GM12878 (cell line): ENCODE measurements around the gene WNK2. TPM values are rescaled to one million over a fixed set of nuclear protein-coding genes. Genes with fewer than 3 reads are reported as not detected.

Experiments
- ATAC-seq: fragments of 200-7000 bp; cut with Tn5 transposase; 3 replicates; pipeline ENCODE4 v1.9.1; 2020; ENCODE audit warnings: mild to moderate bottlenecking, moderate library complexity
- BruUV-seq: library from RNA; stranded (reverse); fragments of 400-500 nt; replicated peaks from 2 replicates; lab custom pipeline; 2021; lab: Mats Ljungman, UMichigan
- CTCF ChIA-PET: fragments of 300-600 bp; sonication (Branson Sonifier 250); formaldehyde crosslinking; extraction: SDS; loops from one replicate; lab custom pipeline; 2021; ENCODE audit warnings: inconsistent platforms; lab: Yijun Ruan, JAX
- POLR2A ChIA-PET: fragments of 350-600 bp; formaldehyde crosslinking; extraction: SDS; loops from one replicate; lab custom pipeline; 2021; ENCODE audit warnings: inconsistent platforms; lab: Charles Lee
- RAD21 ChIA-PET: fragments of 300-600 bp; sonication (Branson Sonifier 250); formaldehyde crosslinking; loops from one replicate; lab custom pipeline; 2023; ENCODE audit warnings: antibody characterized with exemption; ENCODE audit not compliant: unreplicated experiment; lab: Charles Lee
- SMC1A ChIA-PET: fragments of 300-600 bp; sonication (Branson Sonifier 250); formaldehyde crosslinking; loops from one replicate; lab custom pipeline; 2023; ENCODE audit not compliant: unreplicated experiment, uncharacterized antibody; lab: Charles Lee
- DNase-seq: peaks from one replicate; pipeline ENCODE4 v3.0.0-alpha.2; 2011; ENCODE audit warnings: low read depth, low spot score
- FAIRE-seq: peaks from 3 replicates; lab custom pipeline; 2011; peaks lifted over from hg19 to GRCh38; lab: Jason Lieb, UNC
- H2AFZ ChIP-seq: 2 replicates; pipeline ENCODE4 v1.6.0; 2011; ENCODE audit warnings: low read depth, low read length, control low read depth; ENCODE audit not compliant: control insufficient read depth
- H3K27ac ChIP-seq: 2 replicates; pipeline ENCODE4 v1.5.1; 2011; ENCODE audit warnings: control low read depth; ENCODE audit not compliant: control insufficient read depth, insufficient read depth
- H3K27me3 ChIP-seq, 2 experiments: replicated peaks in 1 of 2; 2 replicates each; pipeline versions ENCODE4 v1.6.0 to v1.6.1; 2011; ENCODE audit warnings: low read length in 1 of 2; ENCODE audit not compliant: control insufficient read depth in 2 of 2, insufficient read depth in 2 of 2
- H3K36me3 ChIP-seq, 2 experiments: 2 replicates each; pipeline ENCODE4 v1.5.1; 2011; ENCODE audit warnings: low read length in 1 of 2; ENCODE audit not compliant: control insufficient read depth in 2 of 2, insufficient read depth in 2 of 2
- H3K4me1 ChIP-seq: 2 replicates; pipeline ENCODE4 v1.6.1; 2011; ENCODE audit warnings: mild to moderate bottlenecking, low read length, moderate library complexity, mixed read lengths; ENCODE audit not compliant: control insufficient read depth, insufficient read depth
- H3K4me2 ChIP-seq: 2 replicates; pipeline ENCODE4 v1.6.0; 2011; ENCODE audit warnings: control low read depth; ENCODE audit not compliant: control insufficient read depth, insufficient read depth
- H3K4me3 ChIP-seq: fragments of 200-600 bp; sonication (generic); 2 replicates; pipeline ENCODE4 v1.5.1; 2016
- H3K79me2 ChIP-seq: 2 replicates; pipeline ENCODE4 v1.6.0; 2011; ENCODE audit warnings: low read length; ENCODE audit not compliant: control insufficient read depth, insufficient read depth
- H3K9ac ChIP-seq: 2 replicates; pipeline ENCODE4 v1.8.0; 2011; ENCODE audit warnings: low read length, control low read depth, mixed read lengths; ENCODE audit not compliant: control insufficient read depth, insufficient read depth
- H3K9me3 ChIP-seq: replicated peaks from 3 replicates; pipeline ENCODE4 v1.5.1; 2011; ENCODE audit warnings: mild to moderate bottlenecking, low read length; ENCODE audit not compliant: control insufficient read depth, insufficient read depth
- H4K20me1 ChIP-seq: 2 replicates; pipeline ENCODE4 v1.6.0; 2011; ENCODE audit not compliant: control insufficient read depth, insufficient read depth
- CBFB ChIP-seq: IDR thresholded peaks from 2 replicates; pipeline ENCODE4 v1.6.1; 2016; ENCODE audit warnings: antibody characterized with exemption, low read depth
- CBX3 ChIP-seq: fragments of 200-600 bp; sonication (generic); IDR thresholded peaks from 2 replicates; pipeline ENCODE4 v1.6.1; 2016; ENCODE audit warnings: low read depth, borderline replicate concordance
- FOXM1 ChIP-seq: IDR thresholded peaks from 2 replicates; pipeline ENCODE4 v1.6.1; 2012; ENCODE audit warnings: low read depth, mild to moderate bottlenecking, inconsistent platforms, low read length, moderate library complexity
- GABPA ChIP-seq: IDR thresholded peaks from 2 replicates; pipeline ENCODE4 v1.6.1; 2014; ENCODE audit warnings: antibody characterized with exemption, low read depth, mild to moderate bottlenecking, inconsistent platforms
- HCFC1 ChIP-seq: fragments of 150-350 bp; IDR thresholded peaks from 2 replicates; pipeline ENCODE4 v1.6.1; 2014; ENCODE audit warnings: low read length
- MTA3 ChIP-seq: IDR thresholded peaks from 2 replicates; pipeline ENCODE4 v1.6.1; 2012; ENCODE audit warnings: low read length, inconsistent platforms, borderline replicate concordance
- NR2F1 ChIP-seq: fragments of 450-650 bp; conservative IDR thresholded peaks from 2 replicates; pipeline ENCODE4 v1.6.1; 2017; ENCODE audit warnings: mild to moderate bottlenecking
- SPI1 ChIP-seq: IDR thresholded peaks from 2 replicates; pipeline ENCODE4 v1.6.1; 2011; ENCODE audit warnings: low read depth, mild to moderate bottlenecking, low read length, moderate library complexity, borderline replicate concordance; ENCODE audit not compliant: insufficient read depth
- SREBF1 ChIP-seq: IDR thresholded peaks from 2 replicates; pipeline ENCODE4 v1.6.1; 2012; ENCODE audit warnings: mild to moderate bottlenecking, low read length
- STAT1 ChIP-seq: fragments of 450-650 bp; conservative IDR thresholded peaks from 2 replicates; pipeline ENCODE4 v1.6.1; 2014; ENCODE audit warnings: antibody characterized with exemption, mild to moderate bottlenecking
- YBX1 ChIP-seq: fragments of 450-650 bp; IDR thresholded peaks from 2 replicates; pipeline ENCODE4 v1.6.1; 2016; ENCODE audit warnings: antibody characterized with exemption
- ZZZ3 ChIP-seq: IDR thresholded peaks from 2 replicates; pipeline ENCODE4 v1.6.1; 2011; ENCODE audit warnings: low read depth; ENCODE audit not compliant: control insufficient read depth, insufficient read length
- WGBS: methylation state at CpG from one replicate; pipeline ENCODE4 v1.1.6; 2016; ENCODE audit warnings: low lambda C conversion rate; ENCODE audit not compliant: insufficient replicate concordance, insufficient coverage; ENCODE audit errors: missing lambda C conversion rate; 5-methylcytosine and 5-hydroxymethylcytosine counted together
- in situ Hi-C: fragments of 300-500 bp; cut with MboI; formaldehyde crosslinking; loops from 9 replicates; pipeline ENCODE4 v1.14.3; 2018; ENCODE audit warnings: mixed read lengths
- intact Hi-C: fragments of 100-400 bp; cut with micrococcal nuclease; formaldehyde crosslinking; loops from one replicate; pipeline ENCODE4 v1.14.2; 2022; ENCODE audit not compliant: unreplicated experiment
- polyA plus RNA-seq, 11 experiments: library from polyadenylated mRNA; depleted of rRNA in 4 of 11; unstranded in 6 of 11; stranded (reverse) in 5 of 11; fragments of >200 nt; fragmentation: Nextera tagmentation in 4 of 11; fragmentation: Illumina TruSeq in 1 of 11; extraction: Ambion mirVana in 4 of 11; extraction: Trizol in 1 of 11; gene quantifications; 1 replicate in 1 of 11; 2 replicates in 10 of 11; pipeline versions ENCODE4 v1.2.1 to v1.2.3, GENCODE V29; 2011 to 2016; ENCODE audit warnings: inconsistent platforms in 2 of 11, missing spikeins in 2 of 11, low read depth in 1 of 11
- total RNA-seq, 4 experiments: library from RNA; depleted of rRNA in 3 of 4; stranded (reverse); fragments of >200 nt in 3 of 4; fragmentation: Illumina TruSeq in 1 of 4; extraction: Trizol in 1 of 4; gene quantifications; 2 replicates each; pipeline versions ENCODE4 v1.2.1 to v1.2.3, GENCODE V29; 2013 to 2021
- TF ChIP-seq, protein P1 (sequence below): IDR thresholded peaks from 2 replicates; pipeline ENCODE4 v1.6.1; 2012; ENCODE audit warnings: low read depth, low read length, improper control_type of control experiment
- TF ChIP-seq, protein P2 (sequence below): fragments of 450-650 bp; conservative IDR thresholded peaks from 2 replicates; pipeline ENCODE4 v1.6.1; 2017; ENCODE audit warnings: mild to moderate bottlenecking, moderate library complexity

The WNK2 gene
- total and polyA plus RNA-seq, 10 of the 15 experiments (the other 5 are each of a cell fraction or from before 2014, with no cell fraction given), result 0.15 TPM; not detected in 9

DNA sequence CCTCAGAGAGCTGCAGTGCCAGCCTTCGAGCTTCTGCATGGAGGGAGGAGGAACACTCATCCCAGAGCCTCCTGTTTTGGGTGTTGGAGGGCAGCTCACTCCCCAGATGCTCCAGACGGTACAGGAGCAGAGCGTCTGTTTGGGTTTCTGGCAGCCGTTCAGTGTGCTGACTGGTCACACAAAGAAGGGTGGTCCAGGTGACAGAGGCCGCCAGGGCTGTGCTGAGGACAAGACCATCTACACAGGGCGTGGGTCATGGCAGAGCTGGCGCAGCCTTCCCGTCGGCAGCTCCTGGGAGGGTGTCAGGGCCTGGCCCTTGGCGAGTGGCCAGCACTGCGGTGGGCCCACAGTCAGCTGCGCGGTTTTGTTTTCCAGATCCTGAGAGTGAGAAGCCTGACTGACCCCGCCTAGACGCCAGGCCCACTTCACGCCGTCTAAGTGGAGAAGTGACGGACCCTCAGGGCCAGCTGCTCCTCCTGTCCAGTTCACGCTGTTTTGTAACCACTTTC lies 136.1 kb downstream of the WNK2 start:
- intact Hi-C loops, result no loop called here

DNA sequence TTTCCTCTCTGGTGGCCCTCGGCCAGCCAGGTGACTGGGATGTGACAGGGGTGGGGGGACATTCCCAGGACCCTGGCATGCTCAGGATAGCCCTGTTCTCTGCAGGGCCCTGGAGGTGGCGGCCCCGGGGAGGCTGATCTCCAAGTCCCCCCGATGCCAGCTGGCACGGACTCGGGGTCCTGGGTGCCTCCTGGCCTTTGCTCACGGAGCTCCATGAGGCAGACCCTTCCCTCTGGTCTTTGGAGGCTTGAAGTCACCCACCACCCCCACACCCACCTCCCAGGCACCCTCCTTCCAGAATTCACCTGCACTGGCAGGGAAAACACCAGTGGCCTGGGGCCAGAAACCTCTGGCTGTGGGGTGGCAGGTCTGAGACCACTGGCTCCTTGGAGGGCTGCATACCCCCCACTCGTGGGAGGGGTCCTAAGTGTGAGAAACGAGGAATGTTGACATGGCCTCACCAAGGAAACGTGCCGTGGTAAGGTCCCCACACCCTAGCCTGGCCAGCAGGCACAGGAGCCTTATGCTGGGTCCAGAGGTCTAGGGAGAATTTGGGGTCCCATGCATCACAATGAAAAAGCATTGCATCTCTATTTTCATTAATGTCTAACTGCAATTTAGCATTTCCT lies 136.8 kb downstream of the WNK2 start:
- CTCF ChIA-PET, result no interaction called here
- Histone ChIP-seq H3K79me2 (no peaks in the 10 kb centered on the region), H3K9ac (no peak overlapping the region), H3K9me3 (no peaks in the 10 kb centered on the region), H3K27ac (no peak overlapping the region), H3K27me3 (peaks cover 0 to 3% of the 10 kb centered on the region in 2 experiments; a peak in 3 of 4 replicates), H3K36me3 (no peaks in the 10 kb centered on the region), H3K4me1 (no peaks in the 10 kb centered on the region), H2AFZ (no peak overlapping the region), H3K4me3 (no peak overlapping the region), H4K20me1 (no peaks in the 10 kb centered on the region), H3K4me2 (no peak overlapping the region)
- 24% methylated on average over 9 of the region's 11 CpGs for WGBS
- ATAC-seq (no peak), DNase-seq (no peak), FAIRE-seq (no peak)
- RAD21 ChIA-PET, result no interaction called here
- intact Hi-C loops, result no loop called here
- SMC1A ChIA-PET, result no interaction called here
- BruUV-seq, result no TSS peak
- in situ Hi-C loops, result no loop called here
- POLR2A ChIA-PET, result no interaction called here
- TF ChIP-seq MTA3 (no peak), SPI1 (no peak), HCFC1 (no peak), SREBF1 (no peak), CBFB (no peak), GABPA (no peak), ZZZ3 (no peak), NR2F1 (no peak), FOXM1 (no peak), YBX1 (no peak), CBX3 (no peak)
- TF ChIP-seq, protein P1, sequence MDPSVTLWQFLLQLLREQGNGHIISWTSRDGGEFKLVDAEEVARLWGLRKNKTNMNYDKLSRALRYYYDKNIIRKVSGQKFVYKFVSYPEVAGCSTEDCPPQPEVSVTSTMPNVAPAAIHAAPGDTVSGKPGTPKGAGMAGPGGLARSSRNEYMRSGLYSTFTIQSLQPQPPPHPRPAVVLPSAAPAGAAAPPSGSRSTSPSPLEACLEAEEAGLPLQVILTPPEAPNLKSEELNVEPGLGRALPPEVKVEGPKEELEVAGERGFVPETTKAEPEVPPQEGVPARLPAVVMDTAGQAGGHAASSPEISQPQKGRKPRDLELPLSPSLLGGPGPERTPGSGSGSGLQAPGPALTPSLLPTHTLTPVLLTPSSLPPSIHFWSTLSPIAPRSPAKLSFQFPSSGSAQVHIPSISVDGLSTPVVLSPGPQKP, result no peak
- TF ChIP-seq, protein P2, sequence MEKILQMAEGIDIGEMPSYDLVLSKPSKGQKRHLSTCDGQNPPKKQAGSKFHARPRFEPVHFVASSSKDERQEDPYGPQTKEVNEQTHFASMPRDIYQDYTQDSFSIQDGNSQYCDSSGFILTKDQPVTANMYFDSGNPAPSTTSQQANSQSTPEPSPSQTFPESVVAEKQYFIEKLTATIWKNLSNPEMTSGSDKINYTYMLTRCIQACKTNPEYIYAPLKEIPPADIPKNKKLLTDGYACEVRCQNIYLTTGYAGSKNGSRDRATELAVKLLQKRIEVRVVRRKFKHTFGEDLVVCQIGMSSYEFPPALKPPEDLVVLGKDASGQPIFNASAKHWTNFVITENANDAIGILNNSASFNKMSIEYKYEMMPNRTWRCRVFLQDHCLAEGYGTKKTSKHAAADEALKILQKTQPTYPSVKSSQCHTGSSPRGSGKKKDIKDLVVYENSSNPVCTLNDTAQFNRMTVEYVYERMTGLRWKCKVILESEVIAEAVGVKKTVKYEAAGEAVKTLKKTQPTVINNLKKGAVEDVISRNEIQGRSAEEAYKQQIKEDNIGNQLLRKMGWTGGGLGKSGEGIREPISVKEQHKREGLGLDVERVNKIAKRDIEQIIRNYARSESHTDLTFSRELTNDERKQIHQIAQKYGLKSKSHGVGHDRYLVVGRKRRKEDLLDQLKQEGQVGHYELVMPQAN, result no peak

More for the DNA sequence above, 136.1 kb downstream of the WNK2 start:
- ATAC-seq (no peak), FAIRE-seq (no peak), DNase-seq (no peak)
- Histone ChIP-seq H3K4me3 (no peak overlapping the region), H3K4me2 (no peak overlapping the region), H2AFZ (no peak overlapping the region), H3K27me3 (peaks cover 0 to 3% of the 10 kb centered on the region in 2 experiments; a peak in 3 of 4 replicates), H3K36me3 (no peaks in the 10 kb centered on the region), H3K27ac (no peak overlapping the region), H3K79me2 (no peaks in the 10 kb centered on the region), H3K4me1 (no peaks in the 10 kb centered on the region), H3K9ac (no peak overlapping the region), H3K9me3 (no peaks in the 10 kb centered on the region), H4K20me1 (no peaks in the 10 kb centered on the region)
- in situ Hi-C loops, result no loop called here
- POLR2A ChIA-PET, result no interaction called here
- SMC1A ChIA-PET, result no interaction called here
- WGBS, result 39% methylated on average over 19 of the region's 19 CpGs
- no peak for TF ChIP-seq STAT1
- no TSS peak for BruUV-seq
- RAD21 ChIA-PET, result no interaction called here
- CTCF ChIA-PET, result no interaction called here
